ENCODE data around the gene HAL. TPM values are rescaled to one million over a fixed set of nuclear protein-coding genes. Genes with fewer than 3 reads are reported as not detected.
A peak's percentile ranks its signal among the peaks of the same experiment; 100 is the strongest.

The HAL gene
- polyA plus RNA-seq, 1 of the 3 experiments (the other 2 are of a cell fraction), result 0.08 TPM

GRCh38 chr12:95942524-95943329 is 53.4 kb downstream of the HAL start, which contains the start of gene CCDC38 (continued):
- no peak for TF ChIP-seq PBX3 (IDR thresholded peaks at IDR 0.05)
- no peak for TF ChIP-seq FOSL2 (IDR thresholded peaks at IDR 0.05; ENCODE audit: borderline replicate concordance, low read depth)
- no peak for TF ChIP-seq ELF1 (IDR thresholded peaks at IDR 0.05)
- TF ChIP-seq ZBTB33 (IDR thresholded peaks at IDR 0.05; ENCODE audit: borderline replicate concordance, low read depth), result no peak
- TF ChIP-seq GATA2 (CRISPR knock-in tag; IDR thresholded peaks at IDR 0.05), result peak; percentile 29
- no peak for TF ChIP-seq RCOR1 (IDR thresholded peaks at IDR 0.05; ENCODE audit: low read length)
- peak; percentile 74 for TF ChIP-seq GABPA (IDR thresholded peaks at IDR 0.05; ENCODE audit: low read depth)
- no peak for TF ChIP-seq FOXJ3 (CRISPR knock-in tag; IDR thresholded peaks at IDR 0.05)
- TF ChIP-seq USF1 (IDR thresholded peaks at IDR 0.05; ENCODE audit: borderline replicate concordance, low read depth), result peak; percentile 89
- no peak for TF ChIP-seq NFIC (IDR thresholded peaks at IDR 0.05; ENCODE audit: borderline replicate concordance)
- no peak for TF ChIP-seq RXRA (IDR thresholded peaks at IDR 0.05; ENCODE audit: borderline replicate concordance, low read depth)
- TF ChIP-seq USF2 (IDR thresholded peaks at IDR 0.05; ENCODE audit: borderline replicate concordance, low read depth, low read length), result peak; percentile 31; the same call in 1 of the 2 replicates
- 0 out of 2 replicates have a peak, but pooled peaks have one; percentile 31 for TF ChIP-seq SIN3A (IDR thresholded peaks at IDR 0.05; ENCODE audit: borderline replicate concordance, low read depth, low read length)
- no peak for TF ChIP-seq RAD21 (IDR thresholded peaks at IDR 0.05; ENCODE audit: low read length)
- no peak for TF ChIP-seq EZH2phosphoT487 (IDR thresholded peaks at IDR 0.05; ENCODE audit: borderline replicate concordance, low read depth)
- TF ChIP-seq SMC3 (IDR thresholded peaks at IDR 0.05; ENCODE audit: low read depth, low read length), result no peak
- TF ChIP-seq RFX5 (IDR thresholded peaks at IDR 0.05; ENCODE audit: low read length), result no peak; the same call in 1 of the 2 replicates
- 0 out of 4 replicates have a peak, but pooled peaks of 1 of the 2 experiments have one; percentile 32 for TF ChIP-seq EP300 (IDR thresholded peaks at IDR 0.05; ENCODE audit: borderline replicate concordance in 1 of 2, low read depth in 1 of 2, low read length in 1 of 2)
- no peak for TF ChIP-seq TEAD4 (IDR thresholded peaks at IDR 0.05; ENCODE audit: borderline replicate concordance, insufficient read depth)
- no peak for TF ChIP-seq NRF1 (IDR thresholded peaks at IDR 0.05; ENCODE audit: low read depth, low read length)
- TF ChIP-seq FOXM1 (IDR thresholded peaks at IDR 0.05; ENCODE audit: low read depth), result no peak
- peak; percentile 3 for TF ChIP-seq CHD2 (IDR thresholded peaks at IDR 0.05; ENCODE audit: low read length, partially characterized antibody)
- no peak for TF ChIP-seq JUND (IDR thresholded peaks at IDR 0.05)
- TF ChIP-seq YY1 (IDR thresholded peaks at IDR 0.05; ENCODE audit: low read depth), result no peak
- 0 out of 2 replicates have a peak, but pooled peaks have one; percentile 23 for TF ChIP-seq POLR2AphosphoS5 (IDR thresholded peaks at IDR 0.05; ENCODE audit: low read depth, low read length)
- TF ChIP-seq MAX (IDR thresholded peaks at IDR 0.05; ENCODE audit: low read depth), result peak; percentile 65
- TF ChIP-seq TAF1 (IDR thresholded peaks at IDR 0.05; ENCODE audit: borderline replicate concordance, low read depth, low read length), result no peak
- TF ChIP-seq IRF3 (IDR thresholded peaks at IDR 0.05; ENCODE audit: low read depth, low read length), result no peak
